ENCODE measurements around the gene LPP.

LPP gene

DNA sequence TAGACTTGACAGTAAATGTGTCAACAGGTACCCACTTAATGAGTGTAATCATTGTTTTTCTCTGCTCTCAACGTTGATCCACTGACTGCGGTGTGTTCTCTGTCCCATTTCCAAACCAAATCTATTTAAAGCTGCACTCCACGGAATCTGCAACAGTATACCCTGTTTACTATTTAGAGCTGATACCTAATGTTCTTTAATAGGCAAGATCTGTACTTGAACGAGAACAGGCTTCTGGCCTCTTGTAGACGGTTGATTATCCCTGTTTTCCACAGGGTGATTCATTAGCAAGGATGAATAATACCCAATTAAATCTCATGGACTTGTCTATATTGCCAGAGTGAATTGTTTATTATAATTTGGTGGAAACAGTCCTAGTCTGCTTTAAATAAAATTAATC lies 189.9 kb downstream of the LPP start:
- Histone ChIP-seq H3K4me3 (ENCODE audit: insufficient read depth, low read depth, low read length, poor library complexity, severe bottlenecking) (no peak overlapping the region), H3K4me1 (ENCODE audit: control insufficient read depth, insufficient read depth, low read length, poor library complexity, severe bottlenecking) (no peaks in the 10 kb centered on the region), H3K27me3 (replicated peaks; ENCODE audit: control insufficient read depth, insufficient read depth, low read length, poor library complexity, severe bottlenecking) (no peaks in the 10 kb centered on the region), H3K27ac (ENCODE audit: insufficient read depth, low read length, poor library complexity, severe bottlenecking) (no peak overlapping the region), H3K36me3 (ENCODE audit: control insufficient read depth, insufficient read depth, low read length) (no peaks in the 10 kb centered on the region), H3K9me3 (ENCODE audit: control insufficient read depth, low read length) (no peaks in the 10 kb centered on the region)
- DNase-seq = no peak

DNA sequence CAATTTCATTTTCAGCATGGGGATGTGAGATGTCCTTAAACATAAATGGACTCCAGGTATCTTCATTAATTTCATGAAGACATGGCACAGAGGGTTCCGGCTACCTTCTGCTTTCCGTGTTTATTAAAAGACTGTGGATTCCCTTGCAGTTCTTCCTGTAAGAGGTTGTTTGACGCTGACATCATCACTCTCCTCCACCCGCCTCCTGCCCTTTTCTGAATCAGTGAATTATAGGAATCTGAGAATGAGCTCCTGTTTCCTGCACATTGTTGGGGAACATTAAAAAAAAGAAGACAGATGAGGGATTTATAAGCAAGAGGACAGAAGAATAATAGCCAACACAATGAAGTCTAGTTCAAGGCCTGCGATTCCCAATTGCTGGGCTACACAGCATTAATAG lies 191.3 kb downstream of the LPP start:
- H3K36me3 ChIP-seq (ENCODE audit: control insufficient read depth, insufficient read depth, low read length) = no peaks in the 10 kb centered on the region
- no peaks in the 10 kb centered on the region for H3K27me3 ChIP-seq (replicated peaks; ENCODE audit: control insufficient read depth, insufficient read depth, low read length, poor library complexity, severe bottlenecking)
- no peak overlapping the region for H3K27ac ChIP-seq (ENCODE audit: insufficient read depth, low read length, poor library complexity, severe bottlenecking)
- no peaks in the 10 kb centered on the region for H3K4me1 ChIP-seq (ENCODE audit: control insufficient read depth, insufficient read depth, low read length, poor library complexity, severe bottlenecking)
- no peak overlapping the region for H3K4me3 ChIP-seq (ENCODE audit: insufficient read depth, low read depth, low read length, poor library complexity, severe bottlenecking)
- DNase-seq = no peak
- H3K9me3 ChIP-seq (ENCODE audit: control insufficient read depth, low read length) = no peaks in the 10 kb centered on the region

GRCh38 chr3:188348435-188349244 lies 194.7 kb downstream of the LPP start:
- H3K27me3 ChIP-seq (replicated peaks; ENCODE audit: control insufficient read depth, insufficient read depth, low read length, poor library complexity, severe bottlenecking) = no peaks in the 10 kb centered on the region
- no peaks in the 10 kb centered on the region for H3K36me3 ChIP-seq (ENCODE audit: control insufficient read depth, insufficient read depth, low read length)
- no peak overlapping the region for H3K27ac ChIP-seq (ENCODE audit: insufficient read depth, low read length, poor library complexity, severe bottlenecking)
- DNase-seq = no peak
- no peaks in the 10 kb centered on the region for H3K4me1 ChIP-seq (ENCODE audit: control insufficient read depth, insufficient read depth, low read length, poor library complexity, severe bottlenecking)
- no peaks in the 10 kb centered on the region for H3K9me3 ChIP-seq (ENCODE audit: control insufficient read depth, low read length)
- H3K4me3 ChIP-seq (ENCODE audit: insufficient read depth, low read depth, low read length, poor library complexity, severe bottlenecking) = no peak overlapping the region

DNA sequence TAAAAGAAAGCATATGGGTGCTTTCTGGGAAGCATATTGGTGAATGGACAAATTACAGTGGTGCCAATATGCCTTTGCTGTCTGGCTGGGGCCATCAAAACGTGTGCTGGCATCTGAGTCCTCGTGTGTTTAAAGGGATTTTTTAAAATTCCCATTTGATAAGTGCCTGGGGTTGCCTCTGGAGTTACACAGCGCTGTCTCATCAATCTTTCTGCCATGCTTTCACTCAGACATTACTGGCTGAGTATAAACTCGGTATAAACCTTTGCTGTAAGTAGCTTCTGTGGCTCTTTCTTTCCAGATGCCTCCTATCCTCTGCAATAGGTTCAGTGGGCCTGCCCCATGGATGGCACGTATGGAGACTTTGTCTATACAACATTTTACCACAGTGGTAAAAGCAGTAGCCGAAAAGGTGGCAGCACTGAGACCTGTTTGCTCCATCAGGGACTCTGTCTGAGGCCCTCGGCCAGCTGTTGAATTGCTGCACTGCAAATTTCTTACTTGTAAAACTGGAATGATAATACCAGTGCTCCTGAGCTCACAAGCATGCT lies 195.5 kb downstream of the LPP start:
- no peak for DNase-seq
- Histone ChIP-seq H3K36me3 (ENCODE audit: control insufficient read depth, insufficient read depth, low read length) (no peaks in the 10 kb centered on the region), H3K27ac (ENCODE audit: insufficient read depth, low read length, poor library complexity, severe bottlenecking) (no peak overlapping the region), H3K9me3 (ENCODE audit: control insufficient read depth, low read length) (no peaks in the 10 kb centered on the region), H3K27me3 (replicated peaks; ENCODE audit: control insufficient read depth, insufficient read depth, low read length, poor library complexity, severe bottlenecking) (no peaks in the 10 kb centered on the region), H3K4me1 (ENCODE audit: control insufficient read depth, insufficient read depth, low read length, poor library complexity, severe bottlenecking) (no peaks in the 10 kb centered on the region), H3K4me3 (ENCODE audit: insufficient read depth, low read depth, low read length, poor library complexity, severe bottlenecking) (no peak overlapping the region)

DNA sequence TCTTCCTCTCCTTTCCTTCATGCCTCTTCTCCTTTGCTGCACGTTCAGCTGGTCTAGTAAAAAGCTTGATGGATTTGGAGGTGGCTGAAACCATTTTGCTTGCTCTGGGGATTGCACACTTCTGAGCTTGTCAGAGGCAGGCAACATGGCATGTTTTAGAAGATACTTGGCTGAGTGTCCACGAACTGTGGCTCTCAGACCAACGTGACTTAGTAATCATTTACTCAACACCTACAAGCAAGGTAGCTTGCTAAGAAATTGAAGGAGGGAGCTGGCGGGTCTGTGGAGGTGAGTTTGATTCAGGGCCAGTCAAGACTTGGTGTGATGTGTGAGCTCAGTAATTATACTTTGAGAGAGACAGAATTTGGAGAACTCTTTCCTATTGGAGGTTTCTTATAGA lies 196.0 kb downstream of the LPP start:
- Histone ChIP-seq H3K27me3 (replicated peaks; ENCODE audit: control insufficient read depth, insufficient read depth, low read length, poor library complexity, severe bottlenecking) (no peaks in the 10 kb centered on the region), H3K4me1 (ENCODE audit: control insufficient read depth, insufficient read depth, low read length, poor library complexity, severe bottlenecking) (no peaks in the 10 kb centered on the region), H3K9me3 (ENCODE audit: control insufficient read depth, low read length) (no peaks in the 10 kb centered on the region), H3K27ac (ENCODE audit: insufficient read depth, low read length, poor library complexity, severe bottlenecking) (no peak overlapping the region), H3K4me3 (ENCODE audit: insufficient read depth, low read depth, low read length, poor library complexity, severe bottlenecking) (no peak overlapping the region), H3K36me3 (ENCODE audit: control insufficient read depth, insufficient read depth, low read length) (no peaks in the 10 kb centered on the region)
- DNase-seq = no peak

GRCh38 chr3:188350961-188351360 lies 197.0 kb downstream of the LPP start:
- no peaks in the 10 kb centered on the region for H3K4me1 ChIP-seq (ENCODE audit: control insufficient read depth, insufficient read depth, low read length, poor library complexity, severe bottlenecking)
- H3K27ac ChIP-seq (ENCODE audit: insufficient read depth, low read length, poor library complexity, severe bottlenecking) = no peak overlapping the region
- H3K9me3 ChIP-seq (ENCODE audit: control insufficient read depth, low read length) = no peaks in the 10 kb centered on the region
- no peaks in the 10 kb centered on the region for H3K27me3 ChIP-seq (replicated peaks; ENCODE audit: control insufficient read depth, insufficient read depth, low read length, poor library complexity, severe bottlenecking)
- DNase-seq = no peak
- H3K36me3 ChIP-seq (ENCODE audit: control insufficient read depth, insufficient read depth, low read length) = no peaks in the 10 kb centered on the region
- no peak overlapping the region for H3K4me3 ChIP-seq (ENCODE audit: insufficient read depth, low read depth, low read length, poor library complexity, severe bottlenecking)

- no peak overlapping the region for H3K27ac ChIP-seq (ENCODE audit: insufficient read depth, low read length, poor library complexity, severe bottlenecking)
- no peak for DNase-seq
- no peak overlapping the region for H3K4me3 ChIP-seq (ENCODE audit: insufficient read depth, low read depth, low read length, poor library complexity, severe bottlenecking)
- no peaks in the 10 kb centered on the region for H3K27me3 ChIP-seq (replicated peaks; ENCODE audit: control insufficient read depth, insufficient read depth, low read length, poor library complexity, severe bottlenecking)
- no peaks in the 10 kb centered on the region for H3K9me3 ChIP-seq (ENCODE audit: control insufficient read depth, low read length)
- no peaks in the 10 kb centered on the region for H3K36me3 ChIP-seq (ENCODE audit: control insufficient read depth, insufficient read depth, low read length)
- no peaks in the 10 kb centered on the region for H3K4me1 ChIP-seq (ENCODE audit: control insufficient read depth, insufficient read depth, low read length, poor library complexity, severe bottlenecking)
Observed at GRCh38 chr3:188351648-188352047, 197.7 kb downstream of the LPP start.

- no peak overlapping the region for H3K27ac ChIP-seq (ENCODE audit: insufficient read depth, low read length, poor library complexity, severe bottlenecking)
- no peaks in the 10 kb centered on the region for H3K4me1 ChIP-seq (ENCODE audit: control insufficient read depth, insufficient read depth, low read length, poor library complexity, severe bottlenecking)
- no peak for DNase-seq
- H3K9me3 ChIP-seq (ENCODE audit: control insufficient read depth, low read length) = no peaks in the 10 kb centered on the region
- H3K4me3 ChIP-seq (ENCODE audit: insufficient read depth, low read depth, low read length, poor library complexity, severe bottlenecking) = no peak overlapping the region
- H3K36me3 ChIP-seq (ENCODE audit: control insufficient read depth, insufficient read depth, low read length) = no peaks in the 10 kb centered on the region
- no peaks in the 10 kb centered on the region for H3K27me3 ChIP-seq (replicated peaks; ENCODE audit: control insufficient read depth, insufficient read depth, low read length, poor library complexity, severe bottlenecking)
Observed at GRCh38 chr3:188352196-188352927, 198.4 kb downstream of the LPP start.

DNA sequence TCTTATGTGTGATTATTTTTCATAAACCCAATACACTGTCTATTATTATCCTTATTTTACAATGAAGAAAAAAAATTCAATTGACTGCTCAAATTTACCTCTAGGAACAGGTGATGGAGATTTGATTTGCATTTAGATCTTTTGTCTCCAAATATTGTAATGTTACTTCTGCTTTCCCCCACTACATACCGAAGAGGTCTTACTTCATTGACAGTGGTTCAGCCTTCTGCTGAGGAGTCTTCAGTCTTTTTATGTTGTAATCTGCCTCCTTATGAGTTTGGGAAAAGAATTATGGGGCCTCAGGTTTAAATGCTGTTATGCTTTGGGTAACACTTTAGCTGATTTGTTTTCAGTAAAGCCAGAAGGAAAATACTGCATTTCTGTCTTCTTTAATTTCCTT lies 199.5 kb downstream of the LPP start:
- no peaks in the 10 kb centered on the region for H3K4me1 ChIP-seq (ENCODE audit: control insufficient read depth, insufficient read depth, low read length, poor library complexity, severe bottlenecking)
- H3K9me3 ChIP-seq (ENCODE audit: control insufficient read depth, low read length) = no peaks in the 10 kb centered on the region
- no peaks in the 10 kb centered on the region for H3K36me3 ChIP-seq (ENCODE audit: control insufficient read depth, insufficient read depth, low read length)
- no peak overlapping the region for H3K4me3 ChIP-seq (ENCODE audit: insufficient read depth, low read depth, low read length, poor library complexity, severe bottlenecking)
- H3K27me3 ChIP-seq (replicated peaks; ENCODE audit: control insufficient read depth, insufficient read depth, low read length, poor library complexity, severe bottlenecking) = no peaks in the 10 kb centered on the region
- no peak for DNase-seq
- no peak overlapping the region for H3K27ac ChIP-seq (ENCODE audit: insufficient read depth, low read length, poor library complexity, severe bottlenecking)
